Measurements from ENCODE around the gene SLC35F2. TPM values are rescaled to one million over a fixed set of nuclear protein-coding genes. Genes with fewer than 3 reads are reported as not detected.

The SLC35F2 gene
- polyA plus RNA-seq, 1 donor from 2014 or later: 0.59 TPM

- Histone ChIP-seq H3K9me2 (ENCODE audit: insufficient read depth, low read length) (no peaks in the 10 kb centered on the region), H3K4me3 (ENCODE audit: low read length) (no peak overlapping the region), H3K9ac (ENCODE audit: low read length) (no peak overlapping the region), H3K4me2 (ENCODE audit: low read length) (no peak overlapping the region), H3K36me3 (ENCODE audit: insufficient read depth, low read length) (no peaks in the 10 kb centered on the region), H4K20me1 (ENCODE audit: insufficient read depth) (no peaks in the 10 kb centered on the region), H3K27me3 (ENCODE audit: insufficient read depth, low read depth, low read length) (no peaks in the 10 kb centered on the region), H3K9me3 (ENCODE audit: low read length) (no peaks in the 10 kb centered on the region), H3K79me2 (replicated peaks; ENCODE audit: insufficient read depth, low read length) (no peaks in the 10 kb centered on the region), H3F3A (ENCODE audit: insufficient read depth, low read length, poor library complexity, severe bottlenecking) (no peaks in the 10 kb centered on the region), H2AFZ (ENCODE audit: low read depth, low read length) (no peak overlapping the region), H3K27ac (ENCODE audit: low read length) (no peak overlapping the region)
- TF ChIP-seq POLR2AphosphoS5 (IDR thresholded peaks at IDR 0.05) (no peak), EP300 (conservative IDR thresholded peaks at IDR 0.05; ENCODE audit: poor library complexity, severe bottlenecking) (no peak), SMC3 (conservative IDR thresholded peaks at IDR 0.05; ENCODE audit: poor library complexity) (no peak), CTCF (IDR thresholded peaks at IDR 0.05; ENCODE audit: poor library complexity, severe bottlenecking) (no peak), EZH2 (IDR thresholded peaks at IDR 0.05; ENCODE audit: borderline replicate concordance, insufficient read depth, low read length, poor library complexity, severe bottlenecking) (no peak), REST (IDR thresholded peaks at IDR 0.05; ENCODE audit: borderline replicate concordance) (no peak), TAF1 (IDR thresholded peaks at IDR 0.05; ENCODE audit: low read depth) (no peak), RAD21 (conservative IDR thresholded peaks at IDR 0.05) (no peak), MXI1 (conservative IDR thresholded peaks at IDR 0.05; ENCODE audit: poor library complexity, severe bottlenecking) (no peak)
Observed at GRCh38 chr11:107804211-107804610, 54.4 kb downstream of the SLC35F2 start.

- no peak for TF ChIP-seq EP300 (conservative IDR thresholded peaks at IDR 0.05; ENCODE audit: poor library complexity, severe bottlenecking)
- TF ChIP-seq TAF1 (IDR thresholded peaks at IDR 0.05; ENCODE audit: low read depth): no peak
- no peak for TF ChIP-seq MXI1 (conservative IDR thresholded peaks at IDR 0.05; ENCODE audit: poor library complexity, severe bottlenecking)
- TF ChIP-seq RAD21 (conservative IDR thresholded peaks at IDR 0.05): no peak
- no peak for TF ChIP-seq EZH2 (IDR thresholded peaks at IDR 0.05; ENCODE audit: borderline replicate concordance, insufficient read depth, low read length, poor library complexity, severe bottlenecking)
- no peak for TF ChIP-seq SMC3 (conservative IDR thresholded peaks at IDR 0.05; ENCODE audit: poor library complexity)
- H3K27ac ChIP-seq (ENCODE audit: low read length): no peak overlapping the region
Observed at GRCh38 chr11:107801641-107802040, 56.9 kb downstream of the SLC35F2 start.

More at GRCh38 chr11:107801641-107802040, 56.9 kb downstream of the SLC35F2 start:
- Histone ChIP-seq H3K27me3 (ENCODE audit: insufficient read depth, low read depth, low read length) (no peaks in the 10 kb centered on the region), H3K9me3 (ENCODE audit: low read length) (no peaks in the 10 kb centered on the region), H3K4me2 (ENCODE audit: low read length) (no peak overlapping the region), H2AFZ (ENCODE audit: low read depth, low read length) (no peak overlapping the region), H3K36me3 (ENCODE audit: insufficient read depth, low read length) (no peaks in the 10 kb centered on the region), H3F3A (ENCODE audit: insufficient read depth, low read length, poor library complexity, severe bottlenecking) (no peaks in the 10 kb centered on the region), H3K79me2 (replicated peaks; ENCODE audit: insufficient read depth, low read length) (no peaks in the 10 kb centered on the region), H3K9me2 (ENCODE audit: insufficient read depth, low read length) (no peaks in the 10 kb centered on the region), H3K9ac (ENCODE audit: low read length) (no peak overlapping the region), H3K4me3 (ENCODE audit: low read length) (no peak overlapping the region), H4K20me1 (ENCODE audit: insufficient read depth) (no peaks in the 10 kb centered on the region)
